Uterus (tissue), 4 donors: ENCODE data around the gene SELPLG. TPM values are rescaled to one million over a fixed set of nuclear protein-coding genes. Genes with fewer than 3 reads are reported as not detected.

Experiments
- DNase-seq, 2 donors: peaks; one replicate each; pipeline ENCODE4 v3.0.0-alpha.2; 2019 to 2020
- H3K27ac ChIP-seq, 2 donors: fragments of 200-600 bp; sonication (generic); 1 replicate in 1 of 2; 2 replicates in 1 of 2; pipeline ENCODE4 v1.5.1; 2016 to 2018
- H3K27me3 ChIP-seq, 2 donors: fragments of 200-600 bp; sonication (generic); one replicate each; pipeline ENCODE4 v1.5.1; 2018 to 2019; ENCODE audit warnings: control low read depth in 1 of 2
- H3K36me3 ChIP-seq, 2 donors: fragments of 200-600 bp; sonication (generic); one replicate each; pipeline ENCODE4 v1.5.1; 2019; ENCODE audit warnings: control low read depth in 1 of 2
- H3K4me1 ChIP-seq, 2 donors: fragments of 200-600 bp; sonication (generic); one replicate each; pipeline ENCODE4 v1.5.1; 2018 to 2019; ENCODE audit warnings: control low read depth in 1 of 2
- H3K4me3 ChIP-seq, 2 donors: fragments of 200-600 bp; sonication (generic); 1 replicate in 1 of 2; 2 replicates in 1 of 2; pipeline ENCODE4 v1.5.1; 2018 to 2019; ENCODE audit warnings: mild to moderate bottlenecking in 1 of 2
- H3K9me3 ChIP-seq, 2 donors: fragments of 200-600 bp; sonication (generic); one replicate each; pipeline ENCODE4 v1.5.1; 2019; ENCODE audit warnings: control low read depth in 1 of 2
- CTCF ChIP-seq, 4 experiments: fragments of 200-600 bp in 2 of 4; fragments of 450-650 bp in 2 of 4; sonication (generic) in 2 of 4; IDR thresholded peaks; one replicate each; pipeline ENCODE4 v1.5.1; 2016 to 2019; ENCODE audit warnings: antibody characterized with exemption in 4 of 4, mild to moderate bottlenecking in 2 of 4, moderate library complexity in 1 of 4
- POLR2A ChIP-seq, 2 donors: fragments of 450-650 bp; IDR thresholded peaks; one replicate each; pipeline ENCODE4 v1.6.1; 2016; ENCODE audit warnings: antibody characterized with exemption in 2 of 2, mild to moderate bottlenecking in 1 of 2, moderate library complexity in 1 of 2
- intact Hi-C: fragments of 100-400 bp; cut with DNase I; formaldehyde crosslinking; loops from one replicate; pipeline ENCODE4 v1.15.1; 2023; ENCODE audit warnings: low total_unique reads
- total RNA-seq, 4 donors: library from RNA; depleted of rRNA in 3 of 4; stranded (reverse); fragments of >200 nt in 3 of 4; gene quantifications; one replicate each; pipeline versions ENCODE4 v1.1.0 to v1.2.4, GENCODE V29; 2014 to 2023
- donor health status: DM: yes; HTN: yes; CAD: no.

Gene SELPLG
- total RNA-seq, 4 donors from 2014 or later: 1.5 to 6.5 (median 2.9) TPM

GRCh38 chr12:108602209-108602705, 31.4 kb downstream of the SELPLG start:
- H3K9me3 ChIP-seq: no peaks in the 10 kb centered on the region
- no peaks in the 10 kb centered on the region for H3K27me3 ChIP-seq
- H3K4me1 ChIP-seq: no peaks in the 10 kb centered on the region
- DNase-seq: no peak
- H3K36me3 ChIP-seq: no peaks in the 10 kb centered on the region
- no peak overlapping the region for H3K4me3 ChIP-seq
- TF ChIP-seq POLR2A (IDR thresholded peaks at IDR 0.05): no peak
- TF ChIP-seq CTCF (IDR thresholded peaks at IDR 0.05): no peak
- H3K27ac ChIP-seq: no peak overlapping the region
- intact Hi-C loops: no loop called here

GRCh38 chr12:108600702-108601007, 33.0 kb downstream of the SELPLG start:
- no peaks in the 10 kb centered on the region for H3K4me1 ChIP-seq
- intact Hi-C loops: no loop called here
- TF ChIP-seq CTCF (IDR thresholded peaks at IDR 0.05) (no peak), POLR2A (IDR thresholded peaks at IDR 0.05) (no peak)
- no peak for DNase-seq
- no peaks in the 10 kb centered on the region for H3K9me3 ChIP-seq
- H3K27ac ChIP-seq: no peak overlapping the region
- H3K36me3 ChIP-seq: no peaks in the 10 kb centered on the region
- no peaks in the 10 kb centered on the region for H3K27me3 ChIP-seq
- no peak overlapping the region for H3K4me3 ChIP-seq

DNA sequence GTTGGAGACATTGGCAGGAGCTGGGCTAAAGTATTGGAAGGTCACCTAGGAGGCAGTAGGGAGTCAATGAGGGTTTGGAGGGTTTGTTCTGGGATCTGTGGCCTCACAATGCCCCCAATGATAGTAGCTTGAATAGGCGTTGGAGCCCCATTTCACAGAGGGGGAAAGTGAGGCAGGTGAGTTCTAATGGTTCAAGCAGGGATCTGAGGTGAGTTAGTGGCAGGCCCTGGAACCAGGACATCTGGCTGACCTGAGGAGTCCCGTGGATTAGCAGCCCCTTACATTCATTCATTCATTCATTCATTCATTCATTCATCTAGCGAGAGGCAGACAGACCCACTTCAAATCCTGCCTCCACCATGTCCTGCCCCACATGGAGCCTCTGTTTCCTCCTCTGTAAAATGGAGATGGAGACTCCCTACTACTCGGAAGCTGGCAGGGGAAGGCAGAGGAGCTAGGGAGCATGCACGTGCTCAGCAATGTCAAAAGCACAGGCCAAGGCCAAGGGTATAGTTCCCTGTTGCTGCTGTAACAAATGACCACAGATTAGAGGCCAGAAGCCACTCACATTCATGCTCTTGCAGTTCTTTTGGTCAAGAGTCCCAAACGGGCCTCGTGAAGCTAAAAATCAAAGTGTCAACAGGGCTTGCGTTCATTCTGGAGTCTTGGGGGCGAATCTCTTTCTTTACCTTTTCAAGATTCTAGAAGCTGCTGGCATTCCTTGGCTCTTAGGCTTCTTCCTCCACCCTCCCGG, 33.6 kb downstream of the SELPLG start:
- Histone ChIP-seq H3K27me3 (no peaks in the 10 kb centered on the region), H3K4me3 (no peak overlapping the region), H3K36me3 (no peaks in the 10 kb centered on the region), H3K4me1 (no peaks in the 10 kb centered on the region), H3K9me3 (no peaks in the 10 kb centered on the region), H3K27ac (no peak overlapping the region)
- DNase-seq: no peak
- intact Hi-C loops: no loop called here
- TF ChIP-seq CTCF (IDR thresholded peaks at IDR 0.05) (no peak), POLR2A (IDR thresholded peaks at IDR 0.05) (no peak)

DNA sequence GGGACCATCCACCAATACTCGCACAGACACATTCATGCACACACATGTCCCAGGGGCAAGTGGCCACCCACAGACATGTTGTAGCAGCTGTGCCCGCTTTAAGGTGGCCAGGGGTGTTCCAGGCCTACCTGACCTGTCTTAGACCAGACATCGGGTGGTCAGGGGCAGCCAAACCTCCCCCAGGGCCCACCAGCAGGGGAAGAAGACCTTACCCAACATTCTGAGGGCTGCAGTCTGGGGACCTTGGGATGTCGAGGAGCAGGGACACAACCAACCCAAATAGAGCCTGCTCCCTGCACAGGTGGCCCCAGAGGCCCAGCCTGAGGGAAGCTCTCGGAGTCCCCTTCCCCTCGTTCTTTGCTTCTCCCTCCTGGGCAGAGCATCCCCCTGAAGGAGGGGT, 34.2 kb downstream of the SELPLG start:
- no peak for DNase-seq
- no peaks in the 10 kb centered on the region for H3K9me3 ChIP-seq
- no peak overlapping the region for H3K27ac ChIP-seq
- TF ChIP-seq CTCF (IDR thresholded peaks at IDR 0.05): no peak
- no peak for TF ChIP-seq POLR2A (IDR thresholded peaks at IDR 0.05)
- H3K4me1 ChIP-seq: no peaks in the 10 kb centered on the region
- no peak overlapping the region for H3K4me3 ChIP-seq
- no peaks in the 10 kb centered on the region for H3K27me3 ChIP-seq
- no peaks in the 10 kb centered on the region for H3K36me3 ChIP-seq
- intact Hi-C loops: no loop called here

DNA sequence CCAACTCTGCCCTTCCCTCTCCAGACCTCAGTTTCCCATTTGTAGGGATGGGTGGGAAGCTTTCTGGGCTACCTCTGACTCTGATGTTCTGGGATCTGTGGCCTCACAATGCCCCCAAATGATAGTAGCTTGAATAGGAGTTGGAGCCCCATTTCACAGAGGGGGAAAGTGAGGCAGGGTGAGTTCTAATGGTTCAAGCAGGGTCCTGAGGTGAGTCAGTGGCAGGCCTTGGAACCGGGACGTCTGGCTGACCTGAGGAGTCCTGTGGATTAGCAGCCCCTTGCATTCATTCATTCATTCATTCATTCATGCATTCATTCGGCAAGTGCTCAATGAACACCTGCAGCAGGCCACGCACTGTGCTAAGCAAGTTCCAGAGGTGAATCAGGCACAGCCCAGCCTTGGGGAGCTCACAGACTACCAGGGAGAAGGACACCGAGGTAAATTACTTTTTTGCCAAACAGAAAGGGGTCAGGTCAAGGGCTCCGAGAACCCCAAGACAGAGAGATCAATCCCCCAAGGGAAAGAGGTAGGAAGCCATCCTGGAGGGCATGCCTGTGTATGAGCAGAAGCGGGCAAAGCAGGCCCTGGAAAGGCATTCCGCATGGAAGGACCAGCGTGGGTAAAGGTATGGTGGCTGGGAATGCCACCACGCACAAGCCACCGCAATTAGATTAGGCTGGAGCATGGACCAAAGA, 35.0 kb downstream of the SELPLG start:
- no peak for TF ChIP-seq CTCF (IDR thresholded peaks at IDR 0.05)
- no peak for TF ChIP-seq POLR2A (IDR thresholded peaks at IDR 0.05)
- no peaks in the 10 kb centered on the region for H3K36me3 ChIP-seq
- H3K9me3 ChIP-seq: no peaks in the 10 kb centered on the region
- no peaks in the 10 kb centered on the region for H3K4me1 ChIP-seq
- no peaks in the 10 kb centered on the region for H3K27me3 ChIP-seq
- no peak overlapping the region for H3K4me3 ChIP-seq
- intact Hi-C loops: no loop called here
- H3K27ac ChIP-seq: peak overlapping the region; percentile 55 to 67
- no peak for DNase-seq
